IMR-90 (cell line): ENCODE results near the gene ANK3. TPM values are rescaled to one million over a fixed set of nuclear protein-coding genes. Genes with fewer than 3 reads are reported as not detected.

ENCODE experiments used
- ATAC-seq: fragments of 200-7000 bp; cut with Tn5 transposase; 2 replicates; pipeline ENCODE4 v1.9.1; 2020; ENCODE audit warnings: low read depth, mild to moderate bottlenecking, moderate library complexity
- BruUV-seq: library from RNA; stranded (reverse); fragments of 400-500 nt; replicated peaks from 2 replicates; lab custom pipeline; 2021; lab: Mats Ljungman, UMichigan
- CTCF ChIA-PET: fragments of 300-600 bp; formaldehyde crosslinking; extraction: SDS; loops from one replicate; lab custom pipeline; 2021; ENCODE audit warnings: antibody characterized with exemption; lab: Yijun Ruan, JAX
- POLR2A ChIA-PET: fragments of 300-600 bp; sonication (Branson Sonifier 250); formaldehyde crosslinking; loops from one replicate; lab custom pipeline; 2022; ENCODE audit warnings: antibody characterized with exemption; ENCODE audit not compliant: unreplicated experiment; lab: Charles Lee
- DNase-seq: peaks from one replicate; pipeline ENCODE4 v3.0.0; 2013
- H2AFZ ChIP-seq: replicated peaks from 2 replicates; pipeline ENCODE3; 2013; ENCODE audit warnings: low read length, mild to moderate bottlenecking; ENCODE audit not compliant: poor library complexity
- H2AK5ac ChIP-seq: 2 replicates; pipeline ENCODE4 v1.6.1; 2013; ENCODE audit warnings: low read depth, low read length, inconsistent platforms
- H2AK9ac ChIP-seq: replicated peaks from 2 replicates; pipeline ENCODE3; 2013; ENCODE audit warnings: mild to moderate bottlenecking, low read depth, low read length, moderate library complexity; ENCODE audit not compliant: poor library complexity
- H2BK120ac ChIP-seq: 2 replicates; pipeline ENCODE4 v1.6.1; 2013; ENCODE audit warnings: low read depth, low read length, inconsistent platforms
- H2BK15ac ChIP-seq: 3 replicates; pipeline ENCODE4 v1.6.1; 2013; ENCODE audit warnings: low read depth, low read length, inconsistent platforms
- H2BK20ac ChIP-seq: 2 replicates; pipeline ENCODE4 v1.6.1; 2013; ENCODE audit warnings: low read depth, mild to moderate bottlenecking, inconsistent platforms, low read length, moderate library complexity
- H2BK5ac ChIP-seq: 2 replicates; pipeline ENCODE4 v1.6.1; 2013; ENCODE audit warnings: mild to moderate bottlenecking, low read depth, low read length, inconsistent platforms; ENCODE audit not compliant: poor library complexity, severe bottlenecking
- H3K14ac ChIP-seq: replicated peaks from 2 replicates; pipeline ENCODE4 v1.6.1; 2013; ENCODE audit warnings: low read depth, low read length, inconsistent platforms
- H3K18ac ChIP-seq: 2 replicates; pipeline ENCODE4 v1.6.1; 2013; ENCODE audit warnings: low read depth, low read length, control low read depth
- H3K23ac ChIP-seq: 2 replicates; pipeline ENCODE4 v1.6.1; 2013; ENCODE audit warnings: low read depth, low read length, inconsistent platforms
- H3K27ac ChIP-seq: 2 replicates; pipeline ENCODE4 v1.5.1; 2013; ENCODE audit warnings: mild to moderate bottlenecking, control low read depth, low read length; ENCODE audit not compliant: insufficient read depth
- H3K27me3 ChIP-seq: 2 replicates; pipeline ENCODE4 v1.6.1; 2013; ENCODE audit warnings: low read length; ENCODE audit not compliant: control insufficient read depth, insufficient read depth
- H3K36me3 ChIP-seq: 2 replicates; pipeline ENCODE4 v1.6.1; 2013; ENCODE audit warnings: low read length, mixed read lengths; ENCODE audit not compliant: control insufficient read depth, insufficient read depth
- H3K4ac ChIP-seq: 2 replicates; pipeline ENCODE4 v1.6.1; 2013; ENCODE audit warnings: low read depth, low read length, inconsistent platforms
- H3K4me1 ChIP-seq: 2 replicates; pipeline ENCODE4 v1.6.1; 2013; ENCODE audit warnings: low read length, mixed read lengths; ENCODE audit not compliant: control insufficient read depth, insufficient read depth
- H3K4me2 ChIP-seq: 2 replicates; pipeline ENCODE4 v1.6.1; 2013; ENCODE audit warnings: low read depth, mild to moderate bottlenecking, control low read depth, low read length, moderate library complexity
- H3K4me3 ChIP-seq: 2 replicates; pipeline ENCODE4 v1.5.1; 2013; ENCODE audit warnings: low read depth, mild to moderate bottlenecking, control low read depth, low read length, moderate library complexity; ENCODE audit not compliant: insufficient read depth
- H3K56ac ChIP-seq: 2 replicates; pipeline ENCODE4 v1.6.1; 2013; ENCODE audit warnings: low read length, inconsistent platforms; ENCODE audit not compliant: insufficient read depth; ENCODE audit errors: extremely low read depth
- H3K79me1 ChIP-seq, 2 experiments: 2 replicates each; pipeline ENCODE4 v1.6.1; 2013; ENCODE audit warnings: low read length in 2 of 2, inconsistent platforms in 1 of 2, low read depth in 1 of 2
- H3K9ac ChIP-seq: 2 replicates; pipeline ENCODE4 v1.6.1; 2013; ENCODE audit warnings: low read depth, low read length, control low read depth
- H3K9me1 ChIP-seq: 2 replicates; pipeline ENCODE4 v1.6.1; 2013; ENCODE audit warnings: low read length, inconsistent platforms; ENCODE audit not compliant: insufficient read depth
- H3K9me3 ChIP-seq: 2 replicates; pipeline ENCODE4 v1.6.1; 2013; ENCODE audit warnings: low read length; ENCODE audit not compliant: control insufficient read depth, insufficient read depth
- H4K20me1 ChIP-seq: 2 replicates; pipeline ENCODE4 v1.6.1; 2013; ENCODE audit warnings: low read length, inconsistent platforms; ENCODE audit not compliant: insufficient read depth
- H4K5ac ChIP-seq: 2 replicates; pipeline ENCODE4 v1.6.1; 2013; ENCODE audit warnings: mild to moderate bottlenecking, low read depth, low read length, control low read depth
- H4K8ac ChIP-seq, 2 experiments: 2 replicates each; pipeline ENCODE4 v1.6.1; 2013; ENCODE audit warnings: low read depth in 2 of 2, low read length in 2 of 2, control low read depth in 1 of 2, inconsistent platforms in 1 of 2
- H4K91ac ChIP-seq: 2 replicates; pipeline ENCODE4 v1.6.1; 2013; ENCODE audit warnings: low read depth, low read length, inconsistent platforms; ENCODE audit not compliant: insufficient read depth
- CTCF ChIP-seq: conservative IDR thresholded peaks from 2 replicates; pipeline ENCODE4 v1.5.1; 2012; ENCODE audit warnings: mild to moderate bottlenecking, low read depth, low read length, improper control_type of control experiment
- WGBS, 2 experiments: methylation state at CpG; one replicate each; pipeline versions ENCODE4 v1.1.5 to v1.1.7; 2013; ENCODE audit warnings: missing lambda C conversion rate in 2 of 2; ENCODE audit not compliant: insufficient read length in 1 of 2; ENCODE audit errors: extremely low coverage in 2 of 2; 5-methylcytosine and 5-hydroxymethylcytosine counted together
- dilution Hi-C: fragments of 300-500 bp; cut with HindIII; formaldehyde crosslinking; loops from one replicate; pipeline ENCODE4 v1.14.3; 2018; ENCODE audit warnings: low sequenced_read_pairs; ENCODE audit not compliant: unreplicated experiment
- in situ Hi-C: fragments of 300-500 bp; cut with MboI; formaldehyde crosslinking; loops from 3 replicates; pipeline ENCODE4 v1.14.3; 2019; ENCODE audit warnings: low sequenced_read_pairs, inconsistent platforms, mixed read lengths
- intact Hi-C: fragments of 100-400 bp; cut with micrococcal nuclease; formaldehyde crosslinking; loops from 2 replicates; pipeline ENCODE4 v1.10.0; 2022
- polyA plus RNA-seq, 3 experiments: library from polyadenylated mRNA; depleted of rRNA; stranded (reverse); fragments of >200 nt; gene quantifications; 2 replicates each; pipeline ENCODE4 v1.2.3, GENCODE V29; 2012; ENCODE audit warnings: low replicate concordance in 1 of 3
- total RNA-seq: library from RNA; depleted of rRNA; stranded (reverse); fragments of >200 nt; gene quantifications from 2 replicates; pipeline ENCODE4 v1.2.3, GENCODE V29; 2012

The ANK3 gene
- total and polyA plus RNA-seq, 2 of the 4 experiments (the other 2 are of a cell fraction) = 0.63 to 1.8 TPM

- H3K4me2 ChIP-seq = no peak overlapping the region
- dilution Hi-C loops = no loop called here
- BruUV-seq = no TSS peak
- H3K9me3 ChIP-seq = no peaks in the 10 kb centered on the region
- no peak overlapping the region for H4K8ac ChIP-seq
- no peak overlapping the region for H4K5ac ChIP-seq
- no peaks in the 10 kb centered on the region for H3K27me3 ChIP-seq
- H3K9me1 ChIP-seq = no peaks in the 10 kb centered on the region; the same call in 1 of the 2 replicates
- H2BK120ac ChIP-seq = no peak overlapping the region
- no CpG with 5 or more reads among the region's 3 CpGs for WGBS, 2 experiments
- H4K91ac ChIP-seq = no peak overlapping the region
- in situ Hi-C loops = no loop called here
- H3K14ac ChIP-seq = no peak overlapping the region
- ATAC-seq = no peak
- no peak overlapping the region for H2AFZ ChIP-seq
- CTCF ChIA-PET = no interaction called here
- H3K4ac ChIP-seq = no peak overlapping the region
- no peaks in the 10 kb centered on the region for H3K4me1 ChIP-seq
- intact Hi-C loops = no loop called here
- no peak overlapping the region for H3K23ac ChIP-seq
- H3K4me3 ChIP-seq = no peak overlapping the region
- no peak overlapping the region for H2AK5ac ChIP-seq
- H3K36me3 ChIP-seq = no peaks in the 10 kb centered on the region
- no peak for DNase-seq
- POLR2A ChIA-PET = no interaction called here
- H3K9ac ChIP-seq = no peak overlapping the region
- H2BK5ac ChIP-seq = no peak overlapping the region
- no peak overlapping the region for H3K27ac ChIP-seq
- no peak overlapping the region for H3K18ac ChIP-seq
- no peak for TF ChIP-seq CTCF
- H2BK20ac ChIP-seq = no peak overlapping the region
- no peaks in the 10 kb centered on the region for H4K20me1 ChIP-seq
- no peaks in the 10 kb centered on the region for H3K79me1 ChIP-seq
- H3K56ac ChIP-seq = no peak overlapping the region
- no peak overlapping the region for H2BK15ac ChIP-seq
- no peak overlapping the region for H2AK9ac ChIP-seq
Observed at GRCh38 chr10:60050366-60050765, 339.3 kb downstream of the ANK3 start.
